PC-9 (cell line): ENCODE results near the gene FOXA2. TPM values are rescaled to one million over a fixed set of nuclear protein-coding genes. Genes with fewer than 3 reads are reported as not detected.

ENCODE experiments used
- BruUV-seq: library from RNA; stranded (reverse); fragments of 400-500 nt; replicated peaks from 2 replicates; lab custom pipeline; 2021; lab: Mats Ljungman, UMichigan
- CTCF ChIA-PET: fragments of 300-600 bp; sonication (Branson Sonifier 250); formaldehyde crosslinking; loops from one replicate; lab custom pipeline; 2022; ENCODE audit warnings: antibody characterized with exemption; lab: Charles Lee
- POLR2A ChIA-PET: fragments of 300-600 bp; sonication (Branson Sonifier 250); formaldehyde crosslinking; loops from one replicate; lab custom pipeline; 2022; ENCODE audit warnings: antibody characterized with exemption; ENCODE audit not compliant: unreplicated experiment; lab: Charles Lee
- DNase-seq, 2 experiments: peaks; one replicate each; pipeline versions ENCODE4 v3.0.0 to v3.0.0-alpha.2; 2015 to 2022; ENCODE audit warnings: mixed read lengths in 1 of 2
- H2AFZ ChIP-seq: fragments of 200-600 bp; sonication (generic); 2 replicates; pipeline ENCODE4 v1.8.1; 2017; ENCODE audit warnings: antibody characterized with exemption
- H3F3A ChIP-seq: fragments of 200-600 bp; sonication (generic); 2 replicates; pipeline ENCODE4 v1.8.1; 2017; ENCODE audit warnings: antibody characterized with exemption, mild to moderate bottlenecking, low read depth; ENCODE audit not compliant: insufficient read depth
- H3K27ac ChIP-seq: fragments of 200-600 bp; sonication (generic); 2 replicates; pipeline ENCODE4 v1.6.1; 2016; ENCODE audit warnings: mixed run types
- H3K27me3 ChIP-seq: fragments of 200-600 bp; sonication (generic); 2 replicates; pipeline ENCODE4 v1.6.1; 2016; ENCODE audit warnings: low read depth, mixed run types; ENCODE audit not compliant: insufficient read depth
- H3K36me3 ChIP-seq: fragments of 200-600 bp; sonication (generic); 2 replicates; pipeline ENCODE4 v1.6.1; 2016; ENCODE audit warnings: low read depth, mixed run types
- H3K4me1 ChIP-seq: fragments of 200-600 bp; sonication (generic); replicated peaks from 2 replicates; pipeline ENCODE4 v1.6.1; 2016; ENCODE audit warnings: mixed run types; ENCODE audit not compliant: insufficient read depth
- H3K4me2 ChIP-seq: fragments of 200-600 bp; sonication (generic); 2 replicates; pipeline ENCODE4 v1.6.1; 2017; ENCODE audit warnings: mixed run types
- H3K4me3 ChIP-seq: fragments of 200-600 bp; sonication (generic); 2 replicates; pipeline ENCODE4 v1.6.1; 2016; ENCODE audit warnings: mixed run types
- H3K79me2 ChIP-seq: fragments of 200-600 bp; sonication (generic); 2 replicates; pipeline ENCODE4 v1.6.1; 2017; ENCODE audit warnings: low read depth, mixed run types
- H3K9me2 ChIP-seq: fragments of 200-600 bp; sonication (generic); 2 replicates; pipeline ENCODE4 v1.8.1; 2017; ENCODE audit warnings: mild to moderate bottlenecking; ENCODE audit not compliant: insufficient read depth
- H3K9me3 ChIP-seq: fragments of 200-600 bp; sonication (generic); 2 replicates; pipeline ENCODE4 v1.8.1; 2016; ENCODE audit warnings: low read depth; ENCODE audit not compliant: insufficient read depth
- H4K20me1 ChIP-seq: fragments of 200-600 bp; sonication (generic); 2 replicates; pipeline ENCODE4 v1.8.1; 2017; ENCODE audit not compliant: insufficient read depth
- EZH2 ChIP-seq: fragments of 200-600 bp; sonication (generic); IDR thresholded peaks from 2 replicates; pipeline ENCODE4 v1.8.0; 2017; ENCODE audit warnings: antibody characterized with exemption, low read depth
- intact Hi-C: fragments of 100-400 bp; cut with micrococcal nuclease; formaldehyde crosslinking; loops from one replicate; pipeline ENCODE4 v1.10.0; 2022; ENCODE audit not compliant: unreplicated experiment
- total RNA-seq: library from RNA; stranded (reverse); gene quantifications from 2 replicates; pipeline ENCODE4 v1.2.3, GENCODE V29; 2021
- TF ChIP-seq, protein P1 (sequence below): fragments of 200-600 bp; sonication (generic); conservative IDR thresholded peaks from 2 replicates; pipeline ENCODE4 v1.6.1; 2017; ENCODE audit warnings: mixed run types, antibody characterized with exemption, mild to moderate bottlenecking, moderate library complexity

FOXA2 gene
- total RNA-seq, 1 experiment from 2014 or later = not detected

DNA sequence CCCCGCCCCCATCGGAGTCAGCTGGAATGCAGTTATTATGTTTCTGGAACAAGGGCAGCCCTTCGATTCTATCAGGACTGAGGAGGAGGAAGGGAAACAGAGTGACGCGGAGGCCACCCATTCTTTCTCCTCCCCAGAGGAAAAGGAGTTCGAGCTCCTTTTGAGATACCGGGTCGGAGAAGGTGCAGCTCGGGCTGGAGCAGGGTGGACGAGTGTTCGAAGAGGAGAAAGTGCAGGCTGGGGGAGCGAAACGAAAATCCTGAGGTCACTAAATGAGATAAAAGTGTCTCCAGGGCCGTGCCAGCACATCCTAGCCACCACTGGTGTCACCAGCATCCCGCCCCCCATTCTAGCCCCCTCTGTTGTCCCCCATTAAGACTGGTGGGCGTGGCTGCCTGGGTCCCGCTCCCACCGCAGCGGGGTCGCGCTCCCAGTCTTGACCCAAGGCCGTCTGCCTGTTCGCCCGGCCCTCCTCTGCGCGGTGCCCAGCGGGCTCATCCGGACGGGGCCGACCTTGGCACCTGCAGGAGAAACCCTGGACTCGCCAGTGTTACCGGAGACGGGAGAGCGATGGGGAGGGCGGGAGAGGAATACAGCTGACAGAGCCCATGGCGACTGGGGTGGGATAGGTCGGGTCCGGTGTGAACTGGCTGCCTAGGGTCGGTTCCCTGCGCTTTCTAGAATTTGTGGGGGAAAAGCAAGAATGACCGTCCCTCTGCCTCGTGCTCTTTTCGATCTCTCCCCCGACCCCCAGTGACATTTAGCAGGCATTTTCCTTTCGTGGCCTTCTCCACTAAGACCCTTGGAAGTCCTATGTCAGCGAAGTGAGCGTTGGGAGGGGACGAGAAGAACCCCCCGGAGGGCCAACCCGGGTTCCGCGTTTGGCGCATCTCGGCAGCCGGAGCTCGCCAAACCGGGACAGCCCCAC lies 16.2 kb downstream of the FOXA2 start:
- Histone ChIP-seq H4K20me1 (no peaks in the 10 kb centered on the region), H3K9me3 (no peaks in the 10 kb centered on the region), H3K27me3 (peaks cover 22% of the 10 kb centered on the region), H3K27ac (no peak overlapping the region), H3K79me2 (no peaks in the 10 kb centered on the region), H3K4me3 (no peak overlapping the region), H2AFZ (no peak overlapping the region), H3K4me2 (no peak overlapping the region), H3K4me1 (peaks cover 6% of the 10 kb centered on the region; the same call in 1 of the 2 replicates), H3K36me3 (no peaks in the 10 kb centered on the region), H3K9me2 (no peaks in the 10 kb centered on the region), H3F3A (no peaks in the 10 kb centered on the region)
- no peak for TF ChIP-seq EZH2
- TF ChIP-seq, protein P1, sequence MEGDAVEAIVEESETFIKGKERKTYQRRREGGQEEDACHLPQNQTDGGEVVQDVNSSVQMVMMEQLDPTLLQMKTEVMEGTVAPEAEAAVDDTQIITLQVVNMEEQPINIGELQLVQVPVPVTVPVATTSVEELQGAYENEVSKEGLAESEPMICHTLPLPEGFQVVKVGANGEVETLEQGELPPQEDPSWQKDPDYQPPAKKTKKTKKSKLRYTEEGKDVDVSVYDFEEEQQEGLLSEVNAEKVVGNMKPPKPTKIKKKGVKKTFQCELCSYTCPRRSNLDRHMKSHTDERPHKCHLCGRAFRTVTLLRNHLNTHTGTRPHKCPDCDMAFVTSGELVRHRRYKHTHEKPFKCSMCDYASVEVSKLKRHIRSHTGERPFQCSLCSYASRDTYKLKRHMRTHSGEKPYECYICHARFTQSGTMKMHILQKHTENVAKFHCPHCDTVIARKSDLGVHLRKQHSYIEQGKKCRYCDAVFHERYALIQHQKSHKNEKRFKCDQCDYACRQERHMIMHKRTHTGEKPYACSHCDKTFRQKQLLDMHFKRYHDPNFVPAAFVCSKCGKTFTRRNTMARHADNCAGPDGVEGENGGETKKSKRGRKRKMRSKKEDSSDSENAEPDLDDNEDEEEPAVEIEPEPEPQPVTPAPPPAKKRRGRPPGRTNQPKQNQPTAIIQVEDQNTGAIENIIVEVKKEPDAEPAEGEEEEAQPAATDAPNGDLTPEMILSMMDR = no peak
- CTCF ChIA-PET = no interaction called here
- intact Hi-C loops = no loop called here
- BruUV-seq = no TSS peak
- DNase-seq = no peak
- POLR2A ChIA-PET = no interaction called here

- no peak for TF ChIP-seq EZH2
- TF ChIP-seq, protein P1 = no peak
- Histone ChIP-seq H3K9me2 (no peaks in the 10 kb centered on the region), H3K27me3 (peaks cover 26% of the 10 kb centered on the region), H3K4me3 (no peak overlapping the region), H3K36me3 (no peaks in the 10 kb centered on the region), H3K4me2 (no peak overlapping the region), H4K20me1 (no peaks in the 10 kb centered on the region), H3K79me2 (no peaks in the 10 kb centered on the region), H3K4me1 (peaks cover 6% of the 10 kb centered on the region; the same call in 1 of the 2 replicates), H3K9me3 (no peaks in the 10 kb centered on the region), H3K27ac (no peak overlapping the region), H2AFZ (no peak overlapping the region), H3F3A (no peaks in the 10 kb centered on the region)
- BruUV-seq = no TSS peak
- ChIA-PET CTCF (no interaction called here), POLR2A (no interaction called here)
- no peak for DNase-seq
- intact Hi-C loops = no loop called here
These were observed 17.3 kb downstream of the FOXA2 start for GRCh38 chr20:22566876-22567658.

DNA sequence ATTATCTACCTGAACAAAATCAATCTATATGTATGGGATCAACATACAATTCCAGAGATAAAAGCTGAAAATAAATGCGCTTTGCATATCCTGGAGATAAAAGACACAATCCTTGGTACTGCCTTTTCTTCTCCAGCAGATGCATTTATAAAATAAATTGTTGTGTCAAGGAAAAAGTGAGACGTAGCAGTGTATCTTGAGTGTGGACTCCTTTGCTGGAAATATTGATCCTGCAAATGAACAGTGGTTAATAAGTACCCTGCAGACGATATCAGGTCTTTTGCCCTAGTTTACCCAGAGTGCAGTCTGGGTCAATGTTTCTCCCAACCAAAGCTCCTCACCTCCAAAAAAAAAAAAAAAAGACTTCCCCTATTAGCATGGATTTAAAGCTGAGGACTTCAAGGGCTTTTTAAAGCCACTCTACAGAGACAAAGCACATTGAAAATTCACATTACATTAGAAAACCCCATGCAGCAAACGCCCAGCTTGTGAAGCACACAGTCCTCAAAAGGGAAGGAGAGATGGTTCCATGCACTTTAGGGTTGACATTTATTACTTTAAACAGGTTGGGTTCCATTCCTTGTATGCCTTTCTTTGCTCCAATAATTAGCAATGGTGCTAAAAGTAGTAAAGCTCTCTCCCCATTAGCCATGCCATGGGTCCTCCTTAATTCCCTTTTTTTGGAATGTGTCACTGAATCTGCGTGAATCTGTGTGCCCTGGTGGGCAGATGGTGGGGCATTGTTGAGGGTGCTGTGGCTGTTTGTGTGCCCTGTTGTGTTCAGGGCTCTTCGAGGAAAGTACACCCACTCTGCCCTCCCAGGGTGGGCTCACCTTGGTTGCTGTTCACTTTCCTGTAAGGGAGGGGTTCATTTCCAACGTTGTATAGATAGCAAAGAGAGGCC lies 21.1 kb downstream of the FOXA2 start:
- intact Hi-C loops = no loop called here
- H3K36me3 ChIP-seq = no peaks in the 10 kb centered on the region
- BruUV-seq = no TSS peak
- H3K27me3 ChIP-seq = peaks cover 27% of the 10 kb centered on the region
- ChIA-PET CTCF (no interaction called here), POLR2A (no interaction called here)
- H2AFZ ChIP-seq = no peak overlapping the region
- no peaks in the 10 kb centered on the region for H3K79me2 ChIP-seq
- H3K4me2 ChIP-seq = no peak overlapping the region
- no peaks in the 10 kb centered on the region for H3K9me3 ChIP-seq
- no peak for DNase-seq
- no peaks in the 10 kb centered on the region for H4K20me1 ChIP-seq
- H3K9me2 ChIP-seq = no peaks in the 10 kb centered on the region
- no peak overlapping the region for H3K4me3 ChIP-seq
- no peaks in the 10 kb centered on the region for H3K4me1 ChIP-seq
- no peak overlapping the region for H3K27ac ChIP-seq
- no peaks in the 10 kb centered on the region for H3F3A ChIP-seq
- TF ChIP-seq, protein P1 = no peak
- no peak for TF ChIP-seq EZH2
